ENCODE data around the gene PRPH2.

The PRPH2 gene, protein sequence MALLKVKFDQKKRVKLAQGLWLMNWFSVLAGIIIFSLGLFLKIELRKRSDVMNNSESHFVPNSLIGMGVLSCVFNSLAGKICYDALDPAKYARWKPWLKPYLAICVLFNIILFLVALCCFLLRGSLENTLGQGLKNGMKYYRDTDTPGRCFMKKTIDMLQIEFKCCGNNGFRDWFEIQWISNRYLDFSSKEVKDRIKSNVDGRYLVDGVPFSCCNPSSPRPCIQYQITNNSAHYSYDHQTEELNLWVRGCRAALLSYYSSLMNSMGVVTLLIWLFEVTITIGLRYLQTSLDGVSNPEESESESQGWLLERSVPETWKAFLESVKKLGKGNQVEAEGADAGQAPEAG

GRCh38 chr6:42722497-42722896, at the start of gene PRPH2:
TSS of gene PRPH2 (minus strand) at chr6:42722597. CDS start at chr6:42722334, 263 bp downstream.
- DNase-seq = no peak

DNA sequence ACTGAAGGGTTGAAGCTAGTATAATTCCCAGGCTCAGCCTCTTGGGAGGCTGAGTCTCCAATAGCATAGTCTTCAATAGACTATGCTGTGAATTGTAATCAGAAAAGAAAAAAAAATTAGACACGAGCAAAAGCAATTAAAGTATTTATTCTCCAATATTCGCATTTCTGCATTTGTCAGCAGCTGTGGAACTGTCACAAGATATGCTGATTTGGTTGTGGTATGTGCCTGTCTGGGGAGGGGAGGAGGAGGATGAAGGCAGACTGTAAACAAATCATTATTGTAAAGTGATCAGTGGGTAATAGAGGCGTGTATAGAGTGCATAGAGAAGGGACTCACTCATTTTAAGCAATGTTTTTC, 49.3 kb upstream of the PRPH2 start:
- DNase-seq = no peak

- no peak for DNase-seq
Observed at GRCh38 chr6:42769836-42770235, 47.4 kb upstream of the PRPH2 start.

DNA sequence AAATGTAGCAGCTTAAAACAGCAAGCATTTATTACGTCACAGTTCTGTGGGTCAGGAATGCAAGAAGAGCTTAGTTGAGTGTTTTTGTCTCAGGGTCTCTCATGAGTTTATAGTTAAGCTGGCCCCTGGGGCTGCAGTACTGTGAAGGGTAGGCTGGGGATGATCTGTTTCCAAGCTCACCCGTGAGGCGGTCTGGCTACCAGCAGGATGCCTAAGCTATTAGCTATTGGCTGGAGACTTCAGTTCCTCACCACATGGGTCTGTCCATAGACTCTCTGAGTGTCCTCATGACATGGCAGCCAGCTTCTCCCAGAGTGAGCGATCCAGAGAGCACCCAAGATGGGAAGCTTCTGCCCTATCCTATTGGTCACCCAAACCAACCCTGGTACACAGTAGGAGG, 46.7 kb upstream of the PRPH2 start:
- no peak for DNase-seq

GRCh38 chr6:42766163-42766670, 43.8 kb upstream of the PRPH2 start:
- no peak for DNase-seq

GRCh38 chr6:42764911-42765648, 42.7 kb upstream of the PRPH2 start:
- no peak for DNase-seq

GRCh38 chr6:42762950-42763349, 40.6 kb upstream of the PRPH2 start:
- no peak for DNase-seq

DNA sequence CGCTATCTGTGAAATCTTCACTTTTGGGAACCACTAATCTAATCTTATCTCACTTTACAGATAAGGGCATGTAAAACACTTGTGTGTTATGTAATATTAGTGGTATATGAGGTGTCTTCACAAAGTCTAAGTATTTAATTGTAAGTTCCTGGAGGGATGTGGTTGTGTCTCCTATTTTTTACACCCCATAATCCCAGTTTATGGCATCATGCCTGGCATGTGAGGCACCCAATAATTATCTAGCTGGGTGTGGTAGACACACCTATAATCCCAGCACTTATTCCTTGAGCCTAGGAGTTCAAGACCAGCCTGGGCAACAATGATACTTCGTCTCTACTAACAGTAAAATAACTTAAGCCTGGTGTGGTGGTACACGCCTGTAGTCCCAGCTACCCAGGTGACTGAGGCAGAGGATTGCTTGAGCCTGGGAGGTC, 40.0 kb upstream of the PRPH2 start:
- DNase-seq = no peak

DNA sequence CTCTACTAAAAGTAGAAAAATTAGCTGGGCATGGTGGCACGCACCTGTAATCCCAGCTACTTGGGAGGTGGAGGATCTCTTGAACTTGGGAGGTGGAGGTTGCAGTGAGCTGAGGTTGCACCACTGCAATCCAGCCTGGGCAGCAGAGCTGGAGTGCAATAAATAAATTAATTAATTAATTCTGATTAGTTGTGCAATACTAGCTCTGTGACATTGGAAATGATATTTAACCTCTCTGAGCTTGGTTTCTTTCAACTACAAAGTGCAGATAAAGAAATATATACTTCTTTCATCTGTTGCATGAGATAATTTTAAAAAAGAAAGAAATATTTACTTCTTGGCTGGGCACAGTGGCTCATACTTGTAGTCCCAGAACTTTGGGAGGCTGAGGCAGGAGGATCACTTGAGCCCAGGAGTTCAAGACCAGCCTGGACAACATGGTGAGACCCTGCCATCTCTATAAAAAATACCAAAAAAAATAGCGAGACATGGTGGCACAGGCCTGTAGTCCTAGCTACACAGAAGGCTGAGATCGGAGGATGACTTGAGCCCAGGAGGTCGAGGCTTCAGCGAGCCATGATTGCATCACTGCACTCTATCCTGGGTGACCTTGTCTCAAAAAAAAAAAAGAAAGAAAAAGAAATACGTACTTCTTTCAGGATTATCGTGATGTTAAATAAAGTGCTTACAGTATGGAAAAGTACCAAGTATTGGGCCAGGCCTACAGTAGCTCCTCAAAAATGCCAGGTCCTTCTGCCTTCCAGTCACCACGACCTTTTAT, 39.1 kb upstream of the PRPH2 start:
- no peak for DNase-seq

- no peak for DNase-seq
Observed at GRCh38 chr6:42758756-42759430, 36.5 kb upstream of the PRPH2 start.

DNA sequence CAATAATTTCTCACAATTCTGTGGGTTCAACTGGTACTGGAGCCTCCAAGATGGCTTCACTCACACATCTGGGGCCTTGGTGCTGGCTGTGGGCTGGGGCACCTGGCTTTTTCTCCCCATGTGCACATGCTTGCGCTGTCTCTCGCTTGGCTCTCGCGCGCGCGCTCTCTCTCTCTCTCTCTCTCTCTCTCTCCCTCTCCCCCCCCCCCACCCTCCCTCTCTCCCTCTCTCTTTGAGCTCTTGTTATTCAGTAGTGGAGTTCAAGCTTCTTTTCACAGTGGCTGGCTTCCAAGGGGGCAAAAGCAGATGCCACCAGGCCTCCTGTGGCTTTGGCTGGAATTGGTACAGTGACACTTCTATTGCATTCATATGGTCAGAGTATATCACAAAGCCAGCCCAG, 34.3 kb upstream of the PRPH2 start:
- DNase-seq = no peak

GRCh38 chr6:42754759-42755158, 32.4 kb upstream of the PRPH2 start:
- no peak for DNase-seq

GRCh38 chr6:42751055-42751454, 28.7 kb upstream of the PRPH2 start:
- DNase-seq = no peak

- DNase-seq = no peak
Observed at GRCh38 chr6:42748203-42748898, 26.0 kb upstream of the PRPH2 start.

GRCh38 chr6:42746463-42747391, 24.3 kb upstream of the PRPH2 start:
- DNase-seq = peak; percentile 61

DNA sequence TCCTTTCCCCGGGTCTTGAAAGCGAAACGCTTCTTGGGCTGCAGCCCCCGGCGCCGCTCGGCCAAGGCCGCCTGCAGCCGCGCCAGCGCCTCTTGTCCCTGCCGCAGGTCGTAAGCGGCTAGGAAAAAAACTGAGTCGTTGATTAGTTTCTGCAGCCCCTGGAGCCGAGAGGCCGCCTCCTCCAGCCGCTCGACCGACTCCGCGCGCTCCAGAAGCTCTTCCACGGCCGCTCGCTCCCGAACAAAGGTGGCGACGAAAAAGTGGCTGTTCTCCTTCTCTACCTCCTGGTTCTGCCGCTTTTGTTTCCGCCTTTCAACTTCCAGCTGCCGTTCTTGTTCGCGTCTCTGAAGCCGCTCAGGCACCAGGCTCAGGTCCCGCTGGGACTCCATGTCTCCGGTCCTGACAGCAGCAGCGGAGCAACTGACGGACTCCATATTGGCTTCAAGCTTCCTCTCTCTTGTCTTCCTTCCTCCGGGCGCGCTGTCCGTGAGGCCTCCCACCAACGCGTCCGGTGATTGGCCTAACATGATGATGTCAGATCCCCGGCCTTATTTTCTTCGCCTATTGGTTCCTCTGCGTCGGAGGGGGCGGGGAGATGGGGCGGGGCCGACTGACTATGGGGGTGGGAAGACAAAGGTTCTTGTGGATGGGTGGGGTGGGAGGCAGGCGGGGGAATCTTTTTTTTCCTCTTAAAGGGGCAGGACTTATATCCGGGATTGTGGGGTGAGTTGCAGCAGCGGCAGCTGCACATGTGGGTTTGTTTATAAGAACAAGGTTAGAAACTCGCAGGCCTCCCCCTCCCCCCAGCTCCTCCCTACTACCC, 23.5 kb upstream of the PRPH2 start, which contains the start of gene TBCC:
Gene TBCC (minus strand): TSS at position 464 of the 823 bp plus-strand sequence. CDS start 30 bp downstream, at position 434.
- peak; percentile 97 for DNase-seq

DNA sequence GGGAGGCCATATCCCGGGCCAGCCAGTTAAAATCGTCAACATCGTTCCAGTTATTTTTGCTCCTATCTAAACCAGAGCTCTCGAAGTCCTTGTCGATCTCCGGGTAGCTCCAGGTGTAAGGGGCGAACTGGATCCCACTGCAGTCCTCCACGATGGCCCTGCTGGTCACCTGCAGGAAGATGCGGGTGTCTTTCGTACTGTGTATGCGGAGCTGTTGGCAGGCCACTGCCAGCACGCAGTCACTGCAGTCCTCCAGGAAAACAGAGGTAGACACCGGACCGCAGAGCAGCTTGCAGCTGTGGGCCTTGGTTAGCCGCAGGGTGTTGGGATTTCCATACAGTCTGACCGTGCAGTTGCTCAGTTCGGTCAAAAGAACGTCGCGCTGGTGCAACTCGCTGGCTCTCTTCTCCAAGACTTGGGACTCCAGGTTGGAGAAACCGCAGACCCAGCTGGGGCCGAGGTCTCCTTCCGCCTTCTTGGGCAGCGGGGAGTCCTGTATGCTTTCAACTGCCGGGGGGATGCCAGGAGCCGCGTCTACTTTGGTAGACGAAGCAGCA, 22.8 kb upstream of the PRPH2 start:
- peak; percentile 28 for DNase-seq

DNA sequence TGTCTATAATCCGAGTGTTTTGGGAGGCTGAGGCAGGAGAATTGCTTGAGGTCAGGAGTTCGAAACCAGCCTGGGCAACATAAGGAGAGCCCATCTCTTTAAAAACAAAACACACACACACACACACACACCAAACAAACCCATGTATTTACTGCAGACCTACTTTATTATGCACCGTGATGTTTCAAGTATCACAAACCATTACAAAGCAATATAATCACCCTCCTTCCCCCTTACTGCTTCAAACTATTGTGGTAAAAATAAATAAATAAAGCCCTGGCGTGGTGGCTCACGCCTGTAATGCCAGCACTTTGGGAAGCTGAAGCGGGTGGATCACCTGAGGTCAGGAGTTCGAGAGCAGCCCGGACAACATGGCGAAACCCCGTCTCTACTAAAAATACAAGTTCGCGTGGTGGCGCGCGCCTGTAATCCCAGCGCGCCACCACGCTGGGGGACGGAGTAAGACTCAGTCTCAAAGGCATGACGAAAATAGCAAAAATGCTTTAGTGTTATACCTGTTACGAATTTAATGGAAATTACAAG, 22.0 kb upstream of the PRPH2 start:
- DNase-seq = no peak
